Activated T-cell treated with anti-CD3 and anti-CD28 coated beads, Interleukin-2, amount 50 U/mL, for 24 hours (primary cell): ENCODE data around the gene CMSS1.
"Not testable (repeated sequence)": the region's sequence is repeated elsewhere in the genome, so short reads cannot be mapped to it uniquely, and the experiment has no call there.

Source experiments
- DNase-seq: peaks from one replicate; pipeline ENCODE4 v3.0.0-alpha.2; 2020
- H3K27ac Mint-ChIP-seq: 2 replicates; pipeline ENCODE4 v1.8.0; 2020; ENCODE audit warnings: mild to moderate bottlenecking, mixed read lengths
- H3K27me3 Mint-ChIP-seq: 2 replicates; pipeline ENCODE4 v1.8.0; 2020; ENCODE audit warnings: mixed read lengths
- H3K36me3 Mint-ChIP-seq: 2 replicates; pipeline ENCODE4 v1.8.0; 2020; ENCODE audit warnings: low read depth, mixed read lengths
- H3K4me1 Mint-ChIP-seq: 2 replicates; pipeline ENCODE4 v1.8.0; 2020; ENCODE audit warnings: low read depth, mixed read lengths
- H3K4me3 Mint-ChIP-seq: 2 replicates; pipeline ENCODE4 v1.8.0; 2020; ENCODE audit warnings: mild to moderate bottlenecking, moderate library complexity, mixed read lengths
- H3K9me3 Mint-ChIP-seq: 2 replicates; pipeline ENCODE4 v1.8.0; 2020; ENCODE audit warnings: mixed read lengths

The CMSS1 gene

DNA sequence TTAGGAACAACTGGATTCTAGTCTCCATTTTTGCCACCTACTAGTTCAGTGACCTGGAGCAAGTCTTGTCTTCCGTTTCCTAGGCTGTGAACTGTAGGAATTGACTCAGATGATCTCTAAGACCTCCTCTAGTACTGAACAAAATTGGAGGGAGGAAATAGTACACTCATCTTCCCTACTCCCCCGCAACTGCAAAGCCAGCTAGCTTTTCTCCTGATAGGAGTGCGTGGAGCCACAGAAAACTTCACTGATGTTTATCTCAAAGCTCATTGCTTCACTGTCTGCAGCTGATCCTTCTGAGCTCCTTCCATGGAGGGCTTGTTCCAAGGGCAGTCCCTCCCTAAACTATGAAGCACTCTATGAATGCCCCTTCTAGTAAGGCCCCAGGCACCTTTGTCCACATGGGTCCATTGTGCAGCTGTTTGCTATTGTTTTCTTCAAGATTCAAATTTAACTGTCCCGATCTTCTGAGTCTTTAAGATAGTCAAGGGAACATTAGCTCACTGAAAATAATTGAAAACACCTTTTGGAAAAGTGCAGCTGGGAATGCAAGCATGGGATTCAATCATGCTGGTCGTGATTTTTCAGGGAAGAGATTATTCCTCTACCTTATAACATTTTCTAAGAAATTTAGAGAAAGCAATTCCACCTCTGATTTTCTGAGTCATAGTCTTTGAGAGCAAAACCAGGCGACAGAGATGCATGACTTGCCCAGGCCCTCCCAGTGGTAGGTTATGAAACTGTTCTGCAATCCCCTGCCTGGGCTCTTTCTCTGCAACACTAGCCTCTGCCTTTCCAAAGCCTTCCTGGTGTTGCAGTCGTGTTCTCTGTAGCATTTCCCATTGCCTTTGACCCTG is 272.4 kb downstream of the CMSS1 start:
- Mint-ChIP-seq H3K4me1 (peaks cover 27% of the 10 kb centered on the region), H3K27me3 (no peaks in the 10 kb centered on the region), H3K4me3 (no peak overlapping the region), H3K36me3 (peaks cover 11% of the 10 kb centered on the region), H3K9me3 (no peaks in the 10 kb centered on the region), H3K27ac (no peak overlapping the region)
- DNase-seq: no peak

DNA sequence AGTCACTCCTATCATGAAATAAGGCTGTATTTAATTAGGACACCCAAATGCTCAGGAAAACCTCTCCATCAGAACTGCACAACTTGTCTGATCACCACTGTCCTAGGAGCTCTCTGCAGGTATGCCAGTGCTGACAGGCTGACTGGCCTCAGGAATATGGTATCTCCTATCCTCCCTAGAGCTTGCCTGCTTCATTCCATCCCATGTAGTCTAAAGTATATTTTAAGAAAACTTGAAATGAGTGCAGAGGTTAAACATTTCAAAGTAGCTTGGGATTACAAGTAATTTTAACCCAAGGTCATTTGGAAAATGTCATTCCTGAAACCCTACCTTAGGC is 273.0 kb downstream of the CMSS1 start:
- H3K27ac Mint-ChIP-seq: no peak overlapping the region
- peaks cover 12% of the 10 kb centered on the region for H3K36me3 Mint-ChIP-seq
- peaks cover 27% of the 10 kb centered on the region for H3K4me1 Mint-ChIP-seq
- no peak overlapping the region for H3K4me3 Mint-ChIP-seq
- no peaks in the 10 kb centered on the region for H3K9me3 Mint-ChIP-seq
- DNase-seq: no peak
- H3K27me3 Mint-ChIP-seq: no peaks in the 10 kb centered on the region

DNA sequence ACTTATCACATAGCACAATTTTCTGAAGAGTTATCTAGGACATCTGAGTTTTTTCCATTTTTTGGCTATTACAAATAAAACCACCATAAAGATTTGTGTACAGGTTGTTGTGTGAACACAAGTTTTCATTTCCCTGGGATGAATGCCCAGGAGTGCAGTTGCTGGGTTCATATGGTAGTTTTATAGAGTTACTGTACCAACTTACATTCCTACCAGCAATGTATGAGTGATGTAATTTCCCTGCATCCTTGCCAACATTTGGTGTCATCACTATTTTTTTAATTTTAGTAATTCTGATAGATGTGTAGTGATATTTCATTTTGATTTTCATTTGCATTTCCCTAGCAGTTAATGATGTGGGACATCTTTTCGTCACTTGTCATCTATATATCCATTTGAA is 276.2 kb downstream of the CMSS1 start:
- Mint-ChIP-seq H3K36me3 (peaks cover 12% of the 10 kb centered on the region), H3K4me3 (no peak overlapping the region)

DNA sequence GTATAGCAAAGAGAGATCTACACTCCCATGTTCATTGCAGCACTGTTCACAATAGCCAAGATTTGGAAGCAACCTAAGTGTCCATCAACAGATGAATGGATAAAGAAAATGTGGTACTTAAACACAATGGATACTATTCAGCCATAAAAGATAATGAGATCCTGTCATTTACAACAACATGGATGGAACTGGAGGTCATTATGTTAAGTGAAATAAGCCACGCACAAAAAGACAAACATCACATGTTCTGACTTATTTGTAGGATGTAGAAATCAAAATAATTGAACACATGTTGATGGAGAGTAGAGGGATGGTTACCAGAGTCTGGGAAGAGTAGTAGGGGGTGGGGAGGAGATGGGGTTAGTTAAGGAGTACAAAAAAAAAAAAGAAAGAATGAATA is 278.6 kb downstream of the CMSS1 start:
- not testable (repeated sequence) for H3K4me3 Mint-ChIP-seq, H3K27ac Mint-ChIP-seq, H3K9me3 Mint-ChIP-seq, DNase-seq, H3K4me1 Mint-ChIP-seq, H3K27me3 Mint-ChIP-seq
- peaks cover 16% of the 10 kb centered on the region for H3K36me3 Mint-ChIP-seq

More for the DNA sequence above, 276.2 kb downstream of the CMSS1 start:
- Mint-ChIP-seq H3K9me3 (no peaks in the 10 kb centered on the region), H3K27me3 (no peaks in the 10 kb centered on the region), H3K27ac (no peak overlapping the region), H3K4me1 (peaks cover 15% of the 10 kb centered on the region)
- DNase-seq: no peak

DNA sequence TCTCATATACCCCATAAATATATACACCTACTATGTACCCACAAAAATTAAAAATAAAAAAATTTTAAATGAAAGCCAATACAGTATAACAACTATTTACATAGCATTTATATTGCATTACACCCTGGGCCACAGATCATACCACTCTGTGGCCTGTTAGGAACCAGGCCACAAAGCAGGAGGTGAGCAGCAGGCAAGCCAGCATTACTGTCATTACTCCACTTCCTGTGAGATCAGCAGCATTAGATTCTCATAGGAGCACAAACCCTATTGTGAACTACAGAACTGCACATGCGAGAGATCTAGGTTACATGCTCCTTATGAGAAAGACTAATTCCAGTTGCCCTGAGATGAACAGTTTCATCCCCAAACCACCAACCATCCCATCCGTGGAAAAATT is 279.2 kb downstream of the CMSS1 start:
- Mint-ChIP-seq H3K27ac (no peak overlapping the region), H3K9me3 (peaks cover 2% of the 10 kb centered on the region), H3K36me3 (peaks cover 17% of the 10 kb centered on the region)

DNA sequence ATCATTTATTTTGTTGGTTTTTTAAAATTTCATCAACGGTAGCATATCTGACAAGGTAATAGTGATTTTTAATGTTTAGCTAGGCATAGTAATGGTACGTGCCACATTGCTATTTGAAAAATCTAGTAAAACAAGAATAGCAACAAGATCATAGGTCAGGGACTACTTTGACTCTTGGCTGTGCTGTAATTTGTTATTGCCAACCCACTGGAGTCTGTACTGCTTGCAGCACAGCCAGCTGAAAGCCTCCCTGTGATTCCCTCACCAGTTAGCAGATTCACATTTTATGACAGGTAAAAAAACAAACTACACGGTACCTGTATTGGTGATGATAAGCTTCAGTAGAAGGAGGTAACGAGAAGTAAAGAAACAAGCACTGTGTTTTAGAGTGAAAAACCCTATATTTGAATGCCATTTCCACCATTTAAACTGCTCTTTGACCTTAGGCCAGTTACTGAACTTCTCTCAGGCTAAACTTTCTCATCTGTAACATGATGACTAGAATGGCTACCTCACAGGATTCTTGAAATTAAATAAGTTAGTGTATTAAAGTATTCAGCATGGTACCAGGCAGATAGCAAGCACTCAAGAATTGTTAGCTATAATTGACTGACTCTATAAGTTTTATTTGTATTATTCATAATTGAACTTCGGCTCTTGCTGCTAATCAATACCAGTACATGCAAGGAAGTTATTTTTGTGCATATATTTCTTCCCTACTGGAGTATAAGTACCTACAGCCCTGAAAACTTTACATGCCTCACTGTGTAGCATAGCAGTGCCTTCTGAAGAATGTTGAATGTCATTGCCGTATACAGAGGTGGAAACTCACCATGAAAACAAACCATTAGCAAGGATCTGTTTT is 280.5 kb downstream of the CMSS1 start:
- Mint-ChIP-seq H3K27ac (no peak overlapping the region), H3K4me3 (no peak overlapping the region), H3K36me3 (peaks cover 22% of the 10 kb centered on the region), H3K27me3 (no peaks in the 10 kb centered on the region), H3K9me3 (peaks cover 2% of the 10 kb centered on the region), H3K4me1 (no peaks in the 10 kb centered on the region)
- DNase-seq: no peak

More for the DNA sequence above, 279.2 kb downstream of the CMSS1 start:
- Mint-ChIP-seq H3K4me1 (no peaks in the 10 kb centered on the region), H3K27me3 (no peaks in the 10 kb centered on the region), H3K4me3 (no peak overlapping the region)
- DNase-seq: no peak

DNA sequence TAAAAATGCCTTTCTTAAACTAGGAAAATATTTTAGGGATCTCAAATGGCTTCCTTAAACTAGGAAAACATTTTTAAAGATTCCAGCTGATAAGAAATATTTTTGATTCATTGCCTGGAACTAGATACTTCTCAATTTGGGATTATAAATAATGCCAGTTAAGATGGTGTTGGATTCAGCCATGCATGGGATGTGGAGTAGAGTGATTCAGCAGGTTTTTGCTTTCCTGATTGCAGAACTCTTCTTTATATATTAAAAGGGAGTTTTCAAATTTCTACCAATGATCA is 281.1 kb downstream of the CMSS1 start:
- Mint-ChIP-seq H3K4me1 (peaks cover 2% of the 10 kb centered on the region), H3K36me3 (peaks cover 28% of the 10 kb centered on the region), H3K4me3 (no peak overlapping the region), H3K27me3 (no peaks in the 10 kb centered on the region), H3K27ac (no peak overlapping the region), H3K9me3 (peaks cover 2% of the 10 kb centered on the region)
- no peak for DNase-seq

DNA sequence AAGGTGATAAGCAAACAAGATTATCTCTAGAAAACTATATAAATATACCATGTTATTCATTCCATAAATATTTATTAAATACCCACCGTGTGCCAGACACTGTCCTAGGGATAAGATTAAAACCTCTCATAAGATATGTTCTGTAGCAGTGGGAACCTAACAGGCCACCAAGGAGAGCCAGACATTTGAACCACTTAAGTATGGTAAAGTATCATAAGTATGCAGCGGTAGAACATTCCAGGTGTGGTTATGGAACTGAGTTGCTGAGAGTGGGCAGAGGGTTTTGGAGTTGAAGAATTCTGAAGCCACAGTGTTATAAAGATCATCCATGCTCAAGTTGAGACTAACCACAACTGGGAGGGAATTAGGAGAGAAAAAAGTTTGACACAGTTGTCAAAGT is 282.0 kb downstream of the CMSS1 start:
- no peak overlapping the region for H3K27ac Mint-ChIP-seq
- DNase-seq: no peak
- H3K36me3 Mint-ChIP-seq: peaks cover 26% of the 10 kb centered on the region
- peaks cover 10% of the 10 kb centered on the region for H3K4me1 Mint-ChIP-seq
- no peaks in the 10 kb centered on the region for H3K27me3 Mint-ChIP-seq
- H3K4me3 Mint-ChIP-seq: no peak overlapping the region
- H3K9me3 Mint-ChIP-seq: peaks cover 2% of the 10 kb centered on the region

DNA sequence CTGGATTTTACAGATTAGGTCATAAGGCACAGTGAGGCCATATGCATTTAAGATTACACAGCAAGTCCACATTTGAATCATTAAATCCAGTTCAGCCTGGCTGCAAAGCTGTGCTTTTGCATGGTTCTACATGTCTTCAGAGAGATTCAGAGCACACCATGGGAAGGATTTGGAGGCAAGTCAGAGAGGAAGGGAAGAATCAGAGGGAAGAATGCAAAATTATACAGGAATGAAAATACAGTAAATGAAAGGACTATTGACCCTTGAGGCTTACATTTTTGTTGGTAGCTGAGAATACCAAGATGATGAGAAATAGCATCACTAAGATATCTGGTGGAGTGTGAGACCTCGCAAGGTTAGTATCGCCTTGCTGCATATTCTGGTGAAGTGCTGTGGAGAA is 282.8 kb downstream of the CMSS1 start:
- Mint-ChIP-seq H3K4me3 (no peak overlapping the region), H3K36me3 (peaks cover 30% of the 10 kb centered on the region), H3K27me3 (no peaks in the 10 kb centered on the region), H3K27ac (no peak overlapping the region), H3K9me3 (peaks cover 2% of the 10 kb centered on the region), H3K4me1 (peaks cover 18% of the 10 kb centered on the region)
- no peak for DNase-seq

DNA sequence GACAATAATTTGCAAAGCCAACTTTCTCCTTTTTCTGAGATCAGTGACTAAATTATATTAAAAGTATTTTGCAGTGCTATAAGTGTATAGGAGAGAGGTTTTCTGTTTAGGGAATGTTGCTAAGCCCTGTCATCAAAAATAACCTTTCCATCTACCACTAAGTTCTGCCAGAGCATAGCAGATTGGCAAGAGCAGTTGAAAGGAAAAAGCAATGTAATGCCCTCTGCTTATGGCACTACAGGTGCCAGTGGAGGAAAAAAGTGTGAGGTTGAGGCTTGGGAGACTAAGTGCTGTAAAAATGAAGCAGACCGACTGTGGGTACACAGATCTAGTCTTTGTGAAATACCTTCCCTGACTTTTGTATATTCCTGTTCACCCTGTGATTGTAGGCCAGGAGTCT is 285.1 kb downstream of the CMSS1 start:
- Mint-ChIP-seq H3K27me3 (no peaks in the 10 kb centered on the region), H3K27ac (no peak overlapping the region), H3K36me3 (peaks cover 28% of the 10 kb centered on the region), H3K4me3 (no peak overlapping the region), H3K9me3 (peaks cover 2% of the 10 kb centered on the region), H3K4me1 (peaks cover 32% of the 10 kb centered on the region)
- no peak for DNase-seq

DNA sequence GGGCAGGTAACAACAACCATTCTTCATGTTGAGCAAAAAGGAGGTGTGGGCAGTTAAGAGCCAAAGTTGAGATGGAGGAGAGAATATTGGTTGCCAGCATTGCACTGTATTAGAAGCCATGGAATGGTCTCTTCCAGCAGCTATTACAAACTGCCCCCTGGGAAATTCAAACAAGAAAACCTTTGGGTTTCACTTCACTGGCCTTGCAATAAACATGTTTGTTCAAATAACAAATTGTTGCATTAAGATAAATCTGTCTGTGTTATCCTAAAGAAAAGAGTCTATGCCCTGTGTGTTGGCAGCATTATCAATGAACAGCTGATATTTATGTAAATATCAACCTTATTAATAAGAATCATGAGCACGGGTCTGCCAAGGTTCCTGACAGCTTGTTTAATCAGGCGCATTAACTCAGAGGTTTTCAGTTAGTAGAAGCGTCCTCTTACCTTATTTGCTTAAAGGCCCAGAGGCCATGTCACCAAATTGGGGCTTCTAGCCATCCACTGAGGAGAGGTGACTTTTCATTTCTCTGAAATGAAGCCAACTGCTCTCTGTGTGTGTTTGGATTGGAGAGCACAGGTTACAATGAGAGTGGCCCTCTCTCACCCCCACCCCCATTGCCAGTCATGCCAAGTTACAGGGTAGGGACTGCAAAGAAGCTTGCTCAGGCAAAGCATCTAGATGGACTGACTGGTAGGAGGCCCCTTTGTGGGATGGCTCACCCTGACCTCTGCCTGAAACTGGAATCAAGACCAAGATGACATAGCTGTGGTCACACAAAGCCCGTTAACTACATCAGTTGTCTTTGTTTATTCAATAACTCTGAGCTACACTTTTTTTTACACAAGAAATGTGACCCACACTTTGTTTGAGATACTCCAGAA is 286.1 kb downstream of the CMSS1 start:
- DNase-seq: no peak
- Mint-ChIP-seq H3K27ac (peak overlapping the region; percentile 37), H3K9me3 (peaks cover 2% of the 10 kb centered on the region), H3K4me3 (no peak overlapping the region), H3K36me3 (peaks cover 34% of the 10 kb centered on the region), H3K27me3 (no peaks in the 10 kb centered on the region), H3K4me1 (peaks cover 32% of the 10 kb centered on the region)

DNA sequence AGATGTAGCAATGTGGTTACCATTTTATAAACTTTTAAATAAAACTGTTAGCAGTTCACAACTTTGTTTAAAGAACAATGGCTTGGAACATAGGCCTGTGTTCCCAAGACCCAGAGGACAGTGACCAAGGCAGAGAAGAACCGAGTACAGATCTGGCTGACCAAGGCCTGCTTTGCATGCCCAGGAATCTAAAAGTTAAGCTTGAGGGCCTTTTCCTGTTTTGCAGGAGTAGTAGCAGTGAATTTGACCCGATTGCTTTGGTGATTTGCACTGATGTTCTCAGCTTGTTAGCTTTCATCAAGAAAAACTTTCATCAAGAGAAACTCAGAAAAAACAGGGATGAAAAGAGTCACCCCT is 286.8 kb downstream of the CMSS1 start:
- H3K27ac Mint-ChIP-seq: peak overlapping the region; percentile 37
- peaks cover 32% of the 10 kb centered on the region for H3K4me1 Mint-ChIP-seq
- H3K4me3 Mint-ChIP-seq: no peak overlapping the region

DNA sequence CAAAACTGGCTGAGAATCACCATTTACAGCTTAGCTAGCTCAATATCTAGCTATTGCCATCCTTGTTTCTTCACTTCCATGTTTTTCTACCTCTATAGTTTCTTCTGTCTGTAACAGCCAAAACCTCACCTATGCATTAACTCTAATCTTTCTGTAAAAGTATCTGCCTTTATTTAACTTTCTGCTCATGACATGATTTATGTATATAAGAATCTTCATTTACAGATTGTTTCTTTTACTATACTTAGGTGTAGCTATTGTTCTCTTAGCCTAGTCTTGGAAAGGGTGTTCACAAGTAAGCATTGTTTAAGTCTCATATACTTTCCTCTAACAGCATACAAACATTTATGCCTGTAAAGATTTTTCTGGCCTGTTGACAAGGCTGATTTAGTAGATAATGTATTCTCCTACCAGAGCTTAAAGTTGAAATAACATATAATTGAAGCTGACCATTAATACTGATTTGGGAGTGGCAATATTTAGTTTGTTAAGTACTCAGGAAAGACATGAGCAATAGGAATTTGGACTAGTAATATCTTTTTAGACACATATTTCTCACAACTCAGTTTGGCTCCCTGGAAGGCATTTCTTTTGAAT is 287.3 kb downstream of the CMSS1 start:
- H3K27ac Mint-ChIP-seq: peak overlapping the region; percentile 90
- H3K36me3 Mint-ChIP-seq: peaks cover 39% of the 10 kb centered on the region
- H3K4me3 Mint-ChIP-seq: no peak overlapping the region
- no peak for DNase-seq
- H3K27me3 Mint-ChIP-seq: no peaks in the 10 kb centered on the region
- H3K4me1 Mint-ChIP-seq: peaks cover 32% of the 10 kb centered on the region
- H3K9me3 Mint-ChIP-seq: peaks cover 2% of the 10 kb centered on the region

More for the DNA sequence above, 286.8 kb downstream of the CMSS1 start:
- no peaks in the 10 kb centered on the region for H3K27me3 Mint-ChIP-seq
- H3K36me3 Mint-ChIP-seq: peaks cover 39% of the 10 kb centered on the region
- DNase-seq: no peak
- H3K9me3 Mint-ChIP-seq: peaks cover 2% of the 10 kb centered on the region

DNA sequence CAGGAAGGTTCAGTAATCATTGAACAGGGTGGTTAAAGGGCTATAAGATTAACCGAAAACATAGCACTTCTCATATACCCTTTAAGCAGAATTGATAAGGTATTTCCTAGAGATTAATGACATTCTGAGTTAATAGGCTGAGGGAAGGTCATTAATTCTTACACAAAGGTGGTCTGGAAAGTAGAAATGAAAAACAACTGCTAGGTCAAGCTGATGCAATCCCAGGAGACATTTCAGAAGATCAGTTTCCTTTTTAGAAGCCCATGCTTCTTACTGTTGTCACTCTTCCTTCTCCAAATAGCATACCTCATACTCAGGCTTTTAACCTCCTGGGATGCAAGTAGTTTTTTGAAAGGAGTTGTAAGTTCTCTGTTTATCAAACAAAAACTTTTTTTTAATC is 287.8 kb downstream of the CMSS1 start:
- H3K4me1 Mint-ChIP-seq: peaks cover 32% of the 10 kb centered on the region
- peaks cover 2% of the 10 kb centered on the region for H3K9me3 Mint-ChIP-seq
- peak overlapping the region; percentile 90 for H3K27ac Mint-ChIP-seq
- peaks cover 39% of the 10 kb centered on the region for H3K36me3 Mint-ChIP-seq
- DNase-seq: no peak
- no peaks in the 10 kb centered on the region for H3K27me3 Mint-ChIP-seq
- no peak overlapping the region for H3K4me3 Mint-ChIP-seq
